Measurements from ENCODE around the gene GRK2. TPM values are rescaled to one million over a fixed set of nuclear protein-coding genes. Genes with fewer than 3 reads are reported as not detected.

Gene GRK2
- total RNA-seq, 1 experiment from 2014 or later = 92.6 TPM

GRCh38 chr11:67267188-67268080 lies 1.2 kb downstream of the GRK2 start:
- TF ChIP-seq EZH2 (IDR thresholded peaks at IDR 0.05; ENCODE audit: borderline replicate concordance, low read depth, low read length, poor library complexity, severe bottlenecking) = no peak
- TF ChIP-seq CTCF (conservative IDR thresholded peaks at IDR 0.05; ENCODE audit: low read depth, low read length) = no peak
- POLR2A ChIA-PET (ENCODE audit: low non-redundant PET) = no interaction called here

GRCh38 chr11:67268081-67268961 lies 2.0 kb downstream of the GRK2 start:
- peaks cover 21% of the 10 kb centered on the region for H3K36me3 ChIP-seq (ENCODE audit: insufficient read depth, low read length, poor library complexity, severe bottlenecking)
- no peaks in the 10 kb centered on the region for H3K27me3 ChIP-seq (replicated peaks; ENCODE audit: insufficient read depth, low read depth, low read length, poor library complexity)
- no peak for DNase-seq (ENCODE audit: low spot score)
- peak overlapping the region; percentile 83 for H3K27ac ChIP-seq (ENCODE audit: low read depth, low read length, poor library complexity, severe bottlenecking)
- no TSS peak for BruUV-seq (replicated peaks)
- TF ChIP-seq CTCF (conservative IDR thresholded peaks at IDR 0.05; ENCODE audit: low read depth, low read length) (no peak), EZH2 (IDR thresholded peaks at IDR 0.05; ENCODE audit: borderline replicate concordance, low read depth, low read length, poor library complexity, severe bottlenecking) (no peak)
- CTCF ChIA-PET = interaction anchor here (1.2 kb wide), 1 partner anchor 49 kb away, joined by 4 read pairs; no protein-coding TSS in a partner anchor
- no peaks in the 10 kb centered on the region for H3K9me3 ChIP-seq (ENCODE audit: low read depth, low read length, poor library complexity, severe bottlenecking)
- intact Hi-C loops (cut with micrococcal nuclease; ENCODE audit: unreplicated experiment) = no loop called here
- peak overlapping the region; percentile 95 for H3K4me3 ChIP-seq (ENCODE audit: low read depth, low read length, poor library complexity, severe bottlenecking)
- peaks cover 68% of the 10 kb centered on the region for H3K4me1 ChIP-seq (ENCODE audit: insufficient read depth, low read length, poor library complexity, severe bottlenecking)
- POLR2A ChIA-PET (ENCODE audit: low non-redundant PET) = interaction anchor here (0.7 kb wide), 1 partner anchor 15 kb away, joined by 3 read pairs; no protein-coding TSS in a partner anchor

More at GRCh38 chr11:67267188-67268080, 1.2 kb downstream of the GRK2 start:
- CTCF ChIA-PET = interaction anchor here (1.0 to 1.2 kb wide), 2 partner anchors 50 kb away, joined by 4 read pairs; no protein-coding TSS in a partner anchor
- H3K4me1 ChIP-seq (ENCODE audit: insufficient read depth, low read length, poor library complexity, severe bottlenecking) = peaks cover 67% of the 10 kb centered on the region
- peak overlapping the region; percentile 95 for H3K4me3 ChIP-seq (ENCODE audit: low read depth, low read length, poor library complexity, severe bottlenecking)
- H3K27ac ChIP-seq (ENCODE audit: low read depth, low read length, poor library complexity, severe bottlenecking) = peak overlapping the region; percentile 89
- H3K36me3 ChIP-seq (ENCODE audit: insufficient read depth, low read length, poor library complexity, severe bottlenecking) = peaks cover 21% of the 10 kb centered on the region
- no peak for DNase-seq (ENCODE audit: low spot score)
- no peaks in the 10 kb centered on the region for H3K9me3 ChIP-seq (ENCODE audit: low read depth, low read length, poor library complexity, severe bottlenecking)
- BruUV-seq (replicated peaks) = TSS peak; percentile 26
- intact Hi-C loops (cut with micrococcal nuclease; ENCODE audit: unreplicated experiment) = loop anchor here (1.0 kb wide), 1 partner anchor 50 kb away; no protein-coding TSS in a partner anchor
- no peaks in the 10 kb centered on the region for H3K27me3 ChIP-seq (replicated peaks; ENCODE audit: insufficient read depth, low read depth, low read length, poor library complexity)

DNA sequence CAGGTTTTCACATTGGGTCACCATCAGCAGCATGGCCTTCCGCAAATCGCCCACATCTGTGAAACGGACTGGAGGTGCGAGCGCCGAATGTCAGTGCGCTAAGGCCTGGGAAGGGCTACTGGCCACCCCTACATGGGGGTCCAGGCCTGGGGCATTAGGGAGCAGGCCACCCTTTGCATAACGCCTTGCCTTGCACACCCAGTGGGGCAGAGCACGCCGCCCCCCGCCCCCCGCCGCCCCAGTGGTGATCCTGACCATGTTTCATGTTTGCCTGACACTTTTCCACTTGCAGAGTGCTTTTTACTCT lies 2.6 kb downstream of the GRK2 start:
- ChIA-PET POLR2A (ENCODE audit: low non-redundant PET) (no interaction called here), CTCF (no interaction called here)
- BruUV-seq (replicated peaks) = no TSS peak
- Histone ChIP-seq H3K27ac (ENCODE audit: low read depth, low read length, poor library complexity, severe bottlenecking) (peak overlapping the region; percentile 83), H3K9me3 (ENCODE audit: low read depth, low read length, poor library complexity, severe bottlenecking) (no peaks in the 10 kb centered on the region), H3K4me3 (ENCODE audit: low read depth, low read length, poor library complexity, severe bottlenecking) (no peak overlapping the region), H3K4me1 (ENCODE audit: insufficient read depth, low read length, poor library complexity, severe bottlenecking) (peaks cover 74% of the 10 kb centered on the region), H3K27me3 (replicated peaks; ENCODE audit: insufficient read depth, low read depth, low read length, poor library complexity) (no peaks in the 10 kb centered on the region), H3K36me3 (ENCODE audit: insufficient read depth, low read length, poor library complexity, severe bottlenecking) (peaks cover 21% of the 10 kb centered on the region)
- intact Hi-C loops (cut with micrococcal nuclease; ENCODE audit: unreplicated experiment) = no loop called here
- no peak for DNase-seq (ENCODE audit: low spot score)
- no peak for TF ChIP-seq CTCF (conservative IDR thresholded peaks at IDR 0.05; ENCODE audit: low read depth, low read length)
- no peak for TF ChIP-seq EZH2 (IDR thresholded peaks at IDR 0.05; ENCODE audit: borderline replicate concordance, low read depth, low read length, poor library complexity, severe bottlenecking)

All from A673 (cell line).